ENCODE measurements around the gene PIK3IP1.
"Not testable (repeated sequence)": the region's sequence is repeated elsewhere in the genome, so short reads cannot be mapped to it uniquely, and the experiment has no call there.

Gene PIK3IP1

DNA sequence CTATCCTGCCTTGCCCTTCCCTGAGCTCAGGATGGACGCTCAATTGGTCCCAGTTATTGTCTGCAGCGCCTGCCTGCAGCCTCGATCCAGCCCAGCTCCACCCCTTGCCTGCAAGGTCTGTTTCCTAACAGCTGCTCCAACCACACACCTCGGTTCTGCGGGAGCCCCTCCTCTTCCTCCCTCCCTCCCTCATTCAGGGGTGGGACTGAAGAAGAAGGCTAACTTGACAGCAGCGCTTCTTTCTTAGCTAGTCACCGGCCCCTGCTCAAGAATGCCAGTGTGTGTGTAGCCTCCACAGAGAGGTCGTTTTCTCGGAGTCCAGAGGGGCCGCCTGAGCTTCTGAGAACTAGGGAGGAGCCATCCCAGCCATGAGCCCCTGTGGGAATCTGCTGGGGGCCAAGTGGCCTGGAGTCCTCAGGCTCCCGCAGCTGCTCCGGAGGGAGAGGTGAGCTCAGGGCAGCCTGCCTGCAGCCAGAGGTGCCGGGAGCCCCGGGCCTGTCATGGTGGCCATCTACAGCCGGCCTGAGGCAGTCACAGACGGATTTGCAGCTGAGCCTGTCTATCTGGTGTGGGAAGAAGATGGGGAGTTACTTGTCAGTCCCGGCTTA is 44.0 kb downstream of the PIK3IP1 start:
- no peak for DNase-seq

DNA sequence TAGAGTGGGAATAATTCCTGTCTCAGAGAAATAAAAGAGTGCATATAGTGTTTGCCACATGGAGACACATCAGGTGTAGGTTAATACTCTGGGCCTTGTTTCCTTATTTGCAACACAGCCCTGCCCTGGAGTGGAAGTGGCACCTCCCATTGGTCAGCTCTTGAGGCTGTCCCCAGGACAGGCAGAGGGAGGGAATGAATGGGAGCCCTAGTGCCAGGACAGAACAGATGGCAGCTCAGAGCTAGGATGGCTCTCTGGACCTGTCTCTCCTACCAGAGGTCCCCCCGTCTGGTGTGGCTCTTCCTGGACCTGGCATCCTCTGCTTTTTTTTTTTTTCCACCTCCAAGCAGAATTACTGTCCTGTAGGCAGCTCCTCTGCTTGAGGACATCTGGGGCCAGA is 44.6 kb downstream of the PIK3IP1 start:
- DNase-seq, result no peak

DNA sequence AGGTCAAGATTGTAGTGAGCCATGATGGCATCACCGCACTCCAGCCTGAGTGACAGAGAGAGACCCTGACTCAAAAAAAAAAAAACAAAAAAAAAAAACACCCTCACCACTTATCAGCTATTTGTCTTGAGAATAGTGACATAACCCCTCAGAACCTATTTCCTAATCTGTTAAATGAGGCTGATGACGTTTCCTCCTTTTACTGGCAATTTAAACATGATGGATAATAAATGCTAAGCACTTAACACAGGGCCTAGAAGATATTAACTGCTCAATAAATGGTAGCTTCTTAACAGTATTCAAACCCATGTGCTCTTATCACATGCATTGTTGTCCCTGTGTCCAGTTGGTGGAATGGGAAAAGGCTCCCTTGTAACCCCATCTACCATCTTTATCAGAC is 45.6 kb downstream of the PIK3IP1 start:
- DNase-seq, result no peak

DNA sequence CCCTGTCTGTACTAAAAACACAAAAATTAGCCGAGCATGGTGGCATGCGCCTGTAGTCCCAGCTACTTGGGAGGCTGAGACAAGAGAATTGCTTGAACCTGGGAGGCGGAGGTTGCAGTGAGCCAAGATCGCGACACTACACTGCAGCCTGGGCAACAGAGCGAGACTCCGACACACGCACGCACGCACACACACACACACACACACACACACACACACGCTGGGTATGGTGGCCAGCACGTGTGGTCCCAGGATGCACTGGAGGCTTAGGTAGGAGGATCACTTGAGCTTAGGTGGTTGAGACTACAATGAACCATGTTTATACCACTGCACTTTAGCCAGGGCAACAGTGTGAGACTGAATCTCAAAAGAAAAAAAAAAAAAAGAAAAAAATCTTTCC is 46.3 kb downstream of the PIK3IP1 start:
- not testable (repeated sequence) for DNase-seq

DNA sequence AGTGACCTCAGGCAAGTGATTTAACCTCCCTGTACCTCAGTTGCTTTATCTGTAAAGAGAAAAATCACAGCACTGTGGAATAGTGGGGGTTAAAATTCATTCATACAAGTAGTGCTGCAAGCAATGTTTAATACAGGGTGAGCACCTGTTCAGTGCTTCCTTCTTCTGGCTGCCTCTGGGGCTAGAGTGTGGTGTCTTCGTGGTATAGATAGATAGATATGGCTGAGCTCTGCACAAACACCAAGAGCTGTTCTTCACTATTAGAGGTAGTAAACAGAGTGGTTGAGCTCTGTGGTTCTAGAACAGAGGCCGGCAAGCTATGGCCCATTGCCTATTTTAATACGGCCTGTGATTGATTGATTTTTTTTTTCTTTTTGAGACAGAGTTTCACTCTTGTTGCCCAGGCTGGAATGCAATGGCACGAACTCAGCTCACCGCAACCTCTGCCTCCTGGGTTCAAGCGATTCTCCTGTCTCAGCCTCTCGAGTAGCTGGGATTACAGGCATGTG is 47.3 kb downstream of the PIK3IP1 start:
- DNase-seq, result no peak

DNA sequence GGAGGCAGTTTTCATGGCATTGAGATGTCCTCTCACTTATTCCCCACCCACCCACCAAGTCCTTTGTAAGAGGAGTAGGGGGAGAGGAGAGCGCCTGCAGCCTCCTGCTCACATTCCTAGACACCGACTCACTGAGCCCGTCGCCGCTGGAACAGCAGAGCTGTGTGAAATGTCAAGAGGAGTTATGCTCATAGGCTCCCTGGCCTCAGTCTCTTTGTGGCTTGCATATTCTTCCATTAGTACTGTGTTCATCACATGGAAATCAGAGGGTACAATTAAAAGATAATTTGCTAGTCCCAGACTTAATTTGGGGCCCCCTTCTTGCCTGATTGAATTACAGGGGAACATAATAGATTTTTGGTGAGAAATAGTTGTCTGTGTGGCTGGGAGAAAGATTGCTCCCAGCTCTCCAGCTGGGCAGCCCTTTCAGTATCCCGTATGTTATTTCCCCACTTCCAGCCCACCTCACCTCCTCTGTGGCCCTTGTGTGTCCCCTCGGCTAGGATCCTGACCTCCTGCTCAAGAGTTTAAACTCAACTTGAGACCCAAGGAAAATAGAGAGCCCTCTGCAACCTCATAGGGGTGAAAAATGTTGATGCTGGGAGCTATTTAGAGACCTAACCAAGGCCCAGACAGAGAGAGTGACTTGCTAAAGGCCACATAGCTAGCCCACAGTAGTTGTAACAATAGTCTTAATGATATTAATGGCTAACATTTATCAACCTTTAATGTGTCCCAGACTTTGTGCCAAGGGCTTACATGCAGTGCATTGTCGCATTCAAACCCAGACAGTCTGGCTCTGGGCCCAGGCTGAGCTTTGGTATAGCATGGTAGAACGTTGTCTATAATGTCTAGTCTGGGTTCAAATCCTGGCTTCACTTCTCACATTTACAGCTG is 48.0 kb downstream of the PIK3IP1 start:
- DNase-seq, result no peak

DNA sequence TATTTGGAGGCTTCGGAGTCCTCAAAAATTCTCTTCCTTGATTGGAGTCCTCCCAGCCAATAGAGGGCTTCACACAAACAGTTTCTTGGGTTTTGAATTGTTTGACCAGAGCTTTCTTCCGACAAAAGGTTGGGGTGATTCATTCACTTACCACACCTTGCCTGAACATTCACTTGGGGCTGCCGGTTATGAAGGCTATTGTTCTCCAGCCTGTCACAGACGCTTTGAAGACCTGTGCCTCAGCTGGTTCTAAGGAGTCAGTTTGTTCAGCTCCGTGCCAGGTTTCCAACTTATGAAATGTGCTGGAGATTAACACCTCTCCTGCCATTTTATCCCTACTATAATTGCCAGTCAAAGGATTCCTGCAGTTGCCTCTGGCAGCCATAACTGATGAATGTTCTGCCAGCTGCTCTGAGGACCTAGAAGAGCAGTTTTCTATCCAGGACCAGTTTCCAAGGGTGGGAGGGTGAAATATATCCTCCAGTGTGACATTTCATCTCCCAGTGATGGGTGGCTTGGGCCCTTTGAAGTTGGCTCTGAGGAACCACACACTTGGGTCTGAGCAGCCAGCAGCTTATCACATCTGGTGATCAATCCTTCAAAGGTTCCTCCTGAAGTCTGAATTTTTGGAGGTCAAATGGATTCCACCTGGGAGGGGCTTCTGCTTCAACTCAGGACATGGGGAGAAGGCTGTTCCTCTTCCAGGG is 48.8 kb downstream of the PIK3IP1 start:
- no peak for DNase-seq

DNA sequence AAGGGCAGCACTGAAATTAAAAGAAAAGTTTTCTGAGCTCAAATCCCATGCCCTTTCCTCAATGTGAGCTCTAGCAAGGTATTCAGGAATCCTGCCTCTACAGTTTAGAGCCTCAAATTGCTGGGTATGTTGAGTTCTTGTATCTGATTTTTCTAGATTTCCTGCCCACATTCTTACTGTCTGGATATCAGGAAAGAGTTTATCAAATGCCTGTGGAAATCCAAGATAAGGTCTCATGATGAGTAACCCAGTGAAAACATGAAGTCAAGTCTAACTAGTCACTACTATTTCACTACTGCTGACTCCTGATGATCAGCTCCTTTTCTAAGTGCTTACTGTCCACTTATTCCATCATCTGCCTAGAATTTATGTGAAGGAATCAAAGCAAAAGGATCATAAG is 50.4 kb downstream of the PIK3IP1 start:
- DNase-seq, result peak; percentile 40

DNA sequence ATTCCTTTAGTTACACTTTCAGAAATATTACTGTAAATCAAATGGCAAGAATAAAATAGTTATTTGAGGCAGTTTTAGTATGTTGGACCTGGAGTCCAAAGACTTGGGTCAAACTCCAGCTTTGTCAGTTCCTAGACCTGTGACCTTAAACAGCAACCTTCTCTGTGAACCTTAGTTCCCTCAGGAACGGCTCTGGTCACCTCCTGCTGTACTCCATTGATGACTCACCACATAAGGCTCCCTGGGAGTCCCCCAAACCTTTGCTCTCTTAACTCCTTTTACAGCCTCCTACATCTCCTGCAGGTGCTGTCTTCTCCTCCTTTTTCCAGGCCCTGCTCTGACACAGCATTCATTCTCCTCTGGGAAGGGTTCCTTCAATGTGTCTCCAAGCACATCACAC is 51.1 kb downstream of the PIK3IP1 start:
- no peak for DNase-seq

DNA sequence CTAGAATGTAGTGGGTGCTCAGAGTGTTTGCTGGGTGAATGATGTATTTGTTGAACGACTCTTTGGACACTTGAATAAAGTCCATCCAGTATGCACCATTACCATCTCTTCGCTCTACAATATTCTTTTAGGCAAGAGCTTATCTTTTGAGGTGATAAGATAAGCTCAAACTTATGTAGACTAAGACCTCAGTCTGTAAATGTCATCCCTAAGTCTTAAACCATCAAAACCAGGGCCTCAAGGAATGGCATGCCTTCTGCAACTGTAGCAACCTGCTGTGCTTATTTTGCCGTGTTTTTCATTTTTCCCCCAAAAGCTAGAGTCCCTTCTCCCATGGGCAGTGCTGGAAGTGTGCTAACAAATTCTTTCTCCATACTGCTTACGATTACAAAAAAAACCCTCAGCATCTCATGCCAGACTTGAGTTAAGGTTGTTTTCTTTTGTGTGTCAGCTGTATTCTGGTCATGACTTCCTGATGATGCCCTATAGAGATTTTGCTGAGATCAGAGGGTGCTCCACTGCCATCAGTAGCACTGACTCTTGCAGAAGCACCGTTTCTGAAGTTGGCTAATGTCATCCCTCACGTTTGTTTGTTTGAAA is 52.4 kb downstream of the PIK3IP1 start:
- peak; percentile 47 for DNase-seq

DNA sequence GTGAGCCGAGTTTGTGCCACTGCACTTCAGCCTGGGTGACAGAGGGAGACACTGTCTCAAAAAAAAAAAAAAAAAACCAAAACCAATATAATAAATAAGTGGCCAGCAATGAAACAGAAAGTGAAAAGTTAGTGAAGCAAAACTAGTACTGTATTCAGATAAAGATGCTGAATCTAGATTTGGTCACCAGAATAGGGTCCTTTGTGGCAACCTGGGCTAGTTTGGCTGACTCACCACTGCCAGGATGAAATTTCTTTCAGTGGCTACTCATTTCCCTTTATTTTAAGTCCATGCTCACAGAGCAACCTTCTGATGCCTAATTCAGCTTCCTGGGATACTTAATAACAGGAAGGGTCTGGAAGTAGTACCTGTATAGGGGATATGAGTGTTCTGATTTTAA is 54.2 kb downstream of the PIK3IP1 start:
- peak; percentile 84 for DNase-seq

DNA sequence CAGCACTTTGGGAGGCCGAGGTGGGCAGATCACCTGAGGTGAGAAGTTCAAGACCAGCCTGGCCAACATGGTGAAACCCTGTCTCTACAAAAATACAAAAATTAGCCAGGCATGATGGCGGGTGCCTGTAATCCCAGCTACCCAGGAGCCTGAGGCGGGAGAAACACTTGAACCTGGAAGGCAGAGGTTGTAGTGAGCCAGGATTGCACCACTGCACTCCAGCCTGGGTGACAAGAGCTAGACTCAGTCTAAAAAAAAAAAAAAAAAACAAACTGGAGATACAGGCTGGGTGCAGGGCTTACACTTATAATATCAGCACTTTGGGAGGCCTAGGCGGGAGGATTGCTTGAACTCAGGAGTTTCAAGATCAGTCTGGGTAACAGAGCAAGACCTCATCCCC is 56.2 kb downstream of the PIK3IP1 start:
- DNase-seq, result not testable (repeated sequence)

DNA sequence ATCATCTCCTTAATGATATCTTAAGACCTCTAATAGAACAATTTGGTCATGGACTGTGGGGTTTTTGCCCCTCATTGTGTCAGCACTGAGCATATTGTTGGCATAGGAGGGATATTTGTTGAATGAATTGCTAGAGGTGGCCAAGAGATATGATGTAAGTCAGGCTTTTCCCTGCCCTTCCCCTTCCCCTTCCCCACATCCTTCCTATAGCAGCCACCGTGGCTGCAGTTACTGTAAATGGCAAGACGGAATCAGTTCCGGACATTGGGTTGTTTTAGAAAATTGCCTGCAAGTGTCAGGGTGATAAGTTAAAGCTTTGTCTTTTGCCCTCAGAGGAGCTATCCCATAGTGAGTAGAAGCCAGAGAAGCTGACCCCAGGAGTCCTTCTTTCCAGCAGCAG is 57.2 kb downstream of the PIK3IP1 start:
- DNase-seq, result peak; percentile 92

DNA sequence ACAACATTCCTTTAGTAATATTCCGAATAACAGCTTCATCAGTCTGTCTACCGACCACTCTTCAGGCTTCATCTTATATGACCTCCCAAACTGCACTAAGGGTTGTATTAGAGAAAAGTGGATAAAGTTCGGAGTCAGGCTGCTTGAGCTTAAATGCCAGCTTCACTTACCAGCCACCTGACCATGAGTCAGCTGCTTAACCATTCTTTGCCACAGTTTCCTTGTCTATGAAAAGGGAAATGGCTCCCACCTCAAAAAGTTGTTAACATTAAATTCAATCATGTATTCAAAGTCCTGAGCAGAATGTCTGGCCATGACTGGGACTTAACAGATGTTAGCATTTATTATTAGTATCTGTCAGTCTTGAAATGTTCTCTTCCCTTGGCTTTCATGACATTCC is 59.3 kb downstream of the PIK3IP1 start:
- DNase-seq, result peak; percentile 76

Data from suppressor macrophage treated with lipopolysaccharide for 4 hours (primary cell).